GM21447 (cell line): ENCODE data around the gene CAPN5.
"Not testable (repeated sequence)": the region's sequence is repeated elsewhere in the genome, so short reads cannot be mapped to it uniquely, and the experiment has no call there.

Experiments
- ATAC-seq: cut with Tn5 transposase; IDR thresholded peaks from one replicate; pipeline ENCODE4 v1.9.1; 2021; ENCODE audit not compliant: unreplicated experiment

Gene CAPN5

DNA sequence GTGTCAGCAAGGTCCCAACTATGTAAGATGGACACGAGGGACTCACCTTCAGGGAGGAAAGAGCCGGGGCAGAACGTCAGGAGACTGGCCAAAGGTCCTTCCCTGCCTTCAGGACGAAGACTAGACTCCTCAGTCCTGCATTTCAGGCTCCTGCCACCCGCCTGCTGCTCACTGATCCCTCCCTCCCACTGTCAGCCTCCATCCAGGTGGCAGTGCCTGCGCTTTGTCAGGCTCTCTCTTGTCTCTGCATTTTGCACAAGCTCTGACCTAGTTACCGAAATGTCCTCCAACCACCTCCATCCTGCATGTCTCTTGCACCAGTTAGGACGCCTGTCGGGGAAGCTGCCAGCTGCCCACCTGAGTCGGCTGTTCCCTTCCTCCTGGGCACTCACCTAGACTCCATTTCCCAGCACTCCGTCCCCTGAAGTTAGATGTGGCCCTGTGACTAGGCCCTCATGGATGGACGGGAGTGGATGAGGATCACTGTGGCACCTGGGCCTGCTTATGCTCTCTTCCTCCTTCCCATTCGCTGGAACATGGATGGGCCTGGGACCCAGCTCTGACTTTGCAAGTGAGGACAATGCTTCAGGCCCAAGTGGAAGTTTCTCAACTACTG, 24.6 kb upstream of the CAPN5 start:
- no peak for ATAC-seq

DNA sequence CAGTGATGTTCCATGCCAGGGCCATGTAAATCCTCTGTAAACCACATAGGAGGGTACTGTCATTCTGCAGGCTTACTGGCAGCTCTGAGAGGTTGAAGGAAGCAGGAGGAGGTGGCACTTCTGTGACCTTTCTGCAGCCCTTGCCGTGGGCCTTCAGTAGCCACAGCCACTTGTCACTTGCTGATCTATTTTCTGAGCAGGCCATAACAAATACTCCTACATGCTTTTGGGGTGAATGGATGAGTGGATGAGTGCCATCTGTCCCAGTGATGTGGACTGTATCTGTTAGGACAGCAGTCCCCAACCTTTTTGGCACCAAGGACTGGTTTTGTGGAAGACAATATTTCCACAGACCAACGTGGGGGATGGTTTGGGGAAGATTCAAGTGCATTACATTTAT, 22.4 kb upstream of the CAPN5 start:
- no peak for ATAC-seq

DNA sequence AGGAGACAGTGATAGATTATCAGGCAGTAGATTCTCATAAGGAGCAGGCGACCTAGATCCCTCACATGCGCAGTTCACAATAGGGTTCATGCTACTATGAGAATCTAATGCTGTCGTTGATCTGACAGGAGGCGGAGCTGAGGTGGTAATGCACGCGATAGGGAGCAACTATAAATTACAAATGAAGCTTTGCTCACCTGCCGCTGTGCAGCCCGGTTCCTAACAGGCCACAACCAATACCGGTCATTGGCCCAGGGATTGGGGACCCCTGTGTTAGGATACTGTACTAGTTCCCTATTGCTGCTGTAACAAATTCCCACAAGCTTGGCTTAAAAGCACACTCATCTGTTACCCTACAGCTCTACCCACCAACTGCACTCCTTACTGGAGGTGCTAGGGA, 21.9 kb upstream of the CAPN5 start:
- no peak for ATAC-seq

DNA sequence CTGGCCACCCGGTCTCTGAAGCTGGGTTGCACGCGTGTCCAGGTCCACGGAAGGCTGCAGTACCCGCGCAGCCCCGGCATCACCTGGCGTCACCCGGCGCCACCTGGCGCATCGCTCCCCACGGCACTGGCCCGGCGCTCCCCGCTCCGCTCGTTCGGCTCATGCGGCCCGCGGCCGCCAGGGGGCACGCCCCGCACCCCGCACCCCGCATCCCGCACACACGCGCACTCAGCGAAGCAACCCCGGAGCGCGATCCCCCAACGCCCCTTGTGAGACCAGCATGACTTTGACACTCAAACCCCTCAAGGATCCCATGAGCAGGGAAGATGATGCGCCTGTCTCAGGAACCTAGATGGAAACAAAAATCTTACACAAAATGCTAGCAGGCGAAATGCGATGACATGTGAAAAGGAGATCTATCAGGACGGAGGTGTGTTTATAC, 20.7 kb upstream of the CAPN5 start:
- ATAC-seq = no peak

DNA sequence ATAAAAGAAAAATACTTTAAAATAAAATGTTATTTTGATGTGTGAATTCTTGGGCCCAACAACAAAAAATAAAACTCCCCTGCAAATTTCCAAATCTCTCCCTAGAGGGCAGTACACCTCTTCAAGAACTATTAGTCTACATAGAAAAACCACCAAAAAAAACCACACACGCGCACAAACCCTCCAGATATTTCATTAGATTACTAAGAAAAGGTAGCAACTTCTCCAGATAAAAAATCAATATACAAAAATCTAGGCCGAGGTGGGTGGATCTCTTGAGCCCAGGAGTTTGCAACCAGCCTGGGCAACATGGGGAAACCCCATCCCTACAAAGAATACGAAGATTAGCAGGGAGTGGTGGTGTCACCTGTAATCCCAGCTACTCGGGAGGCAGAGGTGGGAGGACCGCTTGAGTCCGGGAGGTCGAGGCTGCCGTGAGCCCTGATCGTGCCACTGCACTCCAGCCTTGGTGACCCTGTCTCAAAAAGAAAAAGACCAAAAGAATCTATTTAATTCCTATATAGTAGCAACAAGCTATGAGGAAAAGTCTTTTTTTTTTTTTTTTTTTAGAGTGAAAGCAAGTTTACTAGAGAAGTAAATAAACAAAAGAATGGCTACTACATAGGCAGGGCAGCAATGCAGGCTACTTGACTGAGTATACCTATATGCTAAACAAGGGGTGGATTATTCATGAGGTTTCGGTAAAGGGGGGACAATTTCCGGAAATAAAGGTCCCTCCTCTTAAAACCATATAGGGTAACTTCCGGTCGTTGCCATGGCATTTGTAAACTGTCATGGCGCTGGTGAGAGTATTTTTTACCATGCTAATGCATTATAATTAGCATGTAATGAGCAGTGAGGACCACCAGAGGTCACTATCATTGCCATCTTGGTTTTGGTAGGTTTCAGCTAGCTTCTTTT, 19.5 kb upstream of the CAPN5 start:
- peak; percentile 89 for ATAC-seq

DNA sequence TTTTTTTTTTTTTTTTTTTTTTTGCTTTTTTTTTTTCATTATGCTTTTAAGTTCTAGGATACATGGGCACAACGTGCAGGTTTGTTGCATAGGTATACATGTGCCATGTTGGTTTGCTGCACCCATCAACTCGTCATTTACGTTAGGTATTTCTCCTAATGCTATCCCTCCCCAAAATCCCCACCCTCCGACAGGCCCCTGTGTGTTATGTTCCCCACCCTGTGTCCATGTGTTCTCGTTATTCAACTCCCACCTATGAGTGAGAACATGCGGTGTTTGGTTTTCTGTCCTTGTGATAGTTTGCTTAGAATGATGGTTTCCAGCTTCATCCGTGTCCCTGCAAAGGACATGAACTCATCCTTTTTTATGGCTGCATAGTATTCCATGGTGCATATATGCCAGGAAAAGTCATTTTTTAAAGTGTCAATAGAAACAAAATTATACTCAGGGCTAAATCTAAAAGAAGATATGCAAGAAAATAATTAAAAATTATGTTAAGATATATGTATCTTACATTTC, 18.8 kb upstream of the CAPN5 start:
- ATAC-seq = not testable (repeated sequence)

DNA sequence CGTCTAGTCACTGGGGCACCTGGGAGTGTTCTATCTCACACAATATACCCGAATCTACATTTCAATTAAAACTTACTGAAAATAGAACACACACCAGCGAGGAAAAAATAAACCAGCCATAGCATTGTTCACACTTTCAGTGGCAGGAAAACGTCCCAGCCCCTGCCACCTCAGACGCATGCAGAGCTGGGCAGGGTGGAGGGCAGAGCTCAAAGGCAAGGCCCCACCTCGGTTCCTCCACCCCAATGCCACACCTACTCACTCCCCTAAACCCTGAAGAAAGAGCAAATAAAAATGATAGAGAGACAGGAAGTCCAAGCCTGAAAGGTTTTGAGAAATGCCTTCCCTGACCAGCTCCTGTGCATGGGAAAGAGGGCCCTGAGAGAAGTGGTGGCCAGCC, 17.7 kb upstream of the CAPN5 start:
- no peak for ATAC-seq

- no peak for ATAC-seq
These were observed 15.3 kb upstream of the CAPN5 start for GRCh38 chr11:77051511-77051910.

DNA sequence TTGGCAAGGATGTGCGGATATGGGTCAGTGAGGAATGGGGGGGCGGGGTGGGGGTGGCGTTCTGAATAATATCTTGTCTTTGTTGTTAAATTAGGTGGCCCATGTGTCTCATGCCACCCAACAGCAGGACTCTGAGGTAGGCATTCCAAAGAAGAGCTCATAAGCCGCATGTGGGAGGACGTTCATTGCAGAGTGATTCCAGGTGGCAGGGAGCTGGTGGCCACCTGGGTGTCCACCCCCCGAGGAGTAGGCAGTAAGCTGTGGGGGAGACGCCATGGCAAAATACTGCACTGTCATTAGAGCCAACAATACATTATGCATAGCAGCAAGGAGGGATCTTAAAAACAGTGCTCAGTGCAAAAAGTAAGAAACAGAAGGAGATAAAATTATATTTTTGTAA, 14.3 kb upstream of the CAPN5 start:
- ATAC-seq = no peak

- no peak for ATAC-seq
These were observed 13.4 kb upstream of the CAPN5 start for GRCh38 chr11:77053217-77054015.

DNA sequence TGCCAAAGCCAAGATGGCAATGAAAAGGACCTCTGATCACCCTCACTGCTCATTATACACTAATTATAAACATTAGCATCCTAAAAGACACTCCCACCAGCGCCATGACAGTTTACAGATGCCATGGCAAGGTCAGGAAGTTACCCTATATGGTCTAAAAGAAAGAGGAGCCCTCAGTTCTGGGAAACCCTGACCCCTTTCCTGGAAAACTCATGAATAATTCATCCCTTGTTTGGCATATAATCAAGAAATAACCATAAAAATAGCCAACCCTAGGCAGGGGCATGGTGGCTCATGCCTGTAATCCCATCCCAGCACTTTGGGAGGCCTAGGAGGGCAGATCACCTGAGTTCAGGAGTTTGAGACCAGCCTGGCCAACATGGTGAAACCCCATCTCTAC, 12.7 kb upstream of the CAPN5 start:
- no peak for ATAC-seq

DNA sequence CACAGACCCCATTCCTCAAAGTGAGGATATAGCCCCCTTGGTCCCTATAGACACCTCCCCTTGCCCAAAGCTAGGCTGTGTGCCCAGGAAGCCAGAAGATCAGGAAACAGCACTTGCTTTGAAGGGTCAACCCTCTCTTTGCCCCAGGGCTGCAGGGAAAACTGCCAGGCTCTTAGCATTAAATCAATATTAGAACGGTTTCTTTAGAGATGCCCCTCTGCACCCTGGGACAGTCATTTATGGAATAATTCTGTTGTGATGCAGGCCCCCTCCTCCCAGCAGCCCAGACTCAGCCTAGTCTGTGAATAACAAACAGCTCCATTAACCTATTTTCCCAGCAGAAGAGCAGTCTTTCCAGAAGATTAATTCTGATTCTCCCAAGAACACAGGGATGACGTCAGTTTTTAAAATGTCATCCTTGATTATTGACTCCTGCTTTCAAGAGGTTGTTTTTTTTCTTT, 11.6 kb upstream of the CAPN5 start:
- ATAC-seq = no peak

DNA sequence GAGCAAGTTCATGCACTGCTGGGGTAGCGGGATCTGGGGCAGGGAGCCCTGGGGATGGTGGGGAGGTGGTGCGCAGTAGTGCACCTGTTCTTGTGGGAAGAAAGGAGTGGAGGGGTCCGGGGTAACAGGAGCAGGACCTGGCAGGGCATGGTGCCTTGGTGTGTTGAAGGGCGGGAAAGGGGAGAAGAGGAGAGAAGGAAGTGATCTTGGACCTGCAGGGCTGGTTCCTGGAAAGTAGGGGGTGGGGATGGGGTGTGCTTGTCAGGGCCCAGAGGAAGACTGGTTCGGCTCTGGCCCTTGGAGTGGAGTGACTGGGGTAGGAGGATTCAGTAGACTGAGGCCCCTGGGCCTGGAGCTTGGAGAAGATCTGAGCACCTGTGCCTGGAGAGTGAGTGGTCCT, 10.9 kb upstream of the CAPN5 start:
- no peak for ATAC-seq

- no peak for ATAC-seq
These were observed 9.9 kb upstream of the CAPN5 start for GRCh38 chr11:77056814-77057402.

DNA sequence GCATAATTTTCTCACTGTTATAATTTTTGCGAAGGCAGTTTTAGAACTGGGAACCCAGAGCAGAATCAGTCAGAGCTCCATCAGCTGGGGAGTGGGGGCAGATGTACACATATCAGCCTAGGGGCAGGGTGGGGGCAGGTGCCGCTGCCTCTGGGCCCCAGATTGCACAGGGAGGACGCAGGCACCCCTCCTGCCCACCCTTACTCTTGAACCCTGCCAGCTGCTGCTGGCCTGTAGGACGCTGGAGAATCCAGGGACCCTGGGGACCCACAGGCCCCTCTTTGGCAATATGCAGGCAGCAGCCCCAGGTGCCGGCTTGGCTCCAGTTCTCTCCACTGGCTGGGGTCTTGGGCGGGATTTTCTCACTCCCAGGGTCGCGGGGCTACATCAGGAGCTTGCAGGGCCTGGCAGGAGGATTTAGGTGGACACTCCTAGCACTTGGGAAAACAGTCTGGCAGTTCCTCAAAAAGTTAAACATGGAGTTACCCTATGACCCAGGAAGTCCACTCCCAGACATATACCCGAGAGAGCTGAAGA, 8.8 kb upstream of the CAPN5 start:
- ATAC-seq = no peak

DNA sequence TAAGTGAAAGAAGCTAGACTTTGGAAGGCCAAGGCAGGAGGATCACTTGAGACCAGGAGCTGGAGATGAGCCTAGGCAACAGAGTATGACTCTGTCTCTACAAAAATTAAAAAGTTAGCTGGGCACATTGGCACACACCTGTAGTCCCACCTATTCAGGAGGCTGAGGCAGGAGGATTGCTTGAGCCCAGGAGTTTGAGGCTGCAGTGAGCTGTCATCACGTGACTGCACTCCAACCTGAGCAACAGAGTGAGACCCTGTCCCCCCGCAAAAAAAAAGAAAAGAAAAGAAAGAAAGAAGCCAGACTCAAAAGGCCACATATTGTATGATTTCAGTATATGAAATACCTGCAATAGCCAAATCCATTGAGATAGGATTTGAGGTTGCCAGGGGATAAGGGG, 7.9 kb upstream of the CAPN5 start:
- no peak for ATAC-seq

GRCh38 chr11:77059806-77060205, 7.0 kb upstream of the CAPN5 start:
- no peak for ATAC-seq

DNA sequence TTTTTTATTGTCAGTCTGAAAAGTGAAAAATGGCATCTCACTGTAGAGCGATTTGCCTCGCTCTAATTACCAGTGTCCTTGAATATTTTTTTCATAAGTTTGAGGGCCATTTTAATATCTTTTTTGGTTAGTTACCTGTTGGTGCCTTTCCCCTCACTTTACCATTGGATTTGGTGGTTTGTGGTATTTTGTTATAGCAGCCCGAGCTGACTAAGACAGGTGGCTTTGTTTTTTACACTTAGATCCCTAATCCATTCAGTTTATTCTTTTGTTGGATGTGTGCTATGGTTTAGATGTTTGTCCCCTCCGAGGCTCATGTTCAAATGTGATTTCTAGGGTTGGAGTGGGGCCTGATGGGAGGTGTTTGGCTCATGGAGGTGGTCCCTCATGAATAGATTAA, 6.5 kb upstream of the CAPN5 start:
- ATAC-seq = no peak

DNA sequence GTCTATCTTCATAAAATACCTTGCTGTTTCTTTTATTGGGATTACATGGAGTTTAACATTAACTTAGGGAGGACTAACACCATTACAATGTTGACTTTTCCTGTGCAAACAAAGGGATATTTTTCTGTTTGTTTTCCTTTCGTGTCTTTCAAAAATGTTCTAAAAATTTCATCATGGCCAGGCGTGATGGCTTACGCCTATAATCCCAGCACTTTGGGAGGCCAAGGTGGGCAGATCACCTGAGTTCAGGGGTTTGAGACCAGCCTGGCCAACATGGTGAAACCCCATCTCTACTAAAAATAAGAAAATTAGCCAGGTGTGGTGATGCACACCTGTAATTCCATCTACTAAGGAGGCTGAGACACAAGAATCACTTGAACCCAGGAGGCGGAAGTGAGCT, 5.5 kb upstream of the CAPN5 start:
- ATAC-seq = not testable (repeated sequence)

DNA sequence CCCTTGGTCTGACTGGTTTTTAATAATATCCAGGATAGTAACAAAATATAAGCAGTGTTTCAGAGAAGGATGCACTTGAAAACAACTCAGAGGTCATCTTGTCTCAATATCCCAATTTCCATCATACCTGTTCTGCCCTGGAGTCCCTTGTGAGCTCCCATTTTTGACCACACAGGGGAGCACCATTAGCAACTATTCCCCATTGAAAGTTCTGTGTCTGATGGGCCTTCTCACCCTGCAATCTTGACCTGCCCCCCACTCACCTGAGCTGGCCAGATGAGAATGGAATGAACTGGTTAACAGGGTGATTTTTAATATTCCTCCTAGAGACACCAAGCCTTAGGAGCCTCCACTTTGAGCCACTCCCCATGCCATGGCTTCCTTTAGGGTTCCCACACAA, 3.8 kb upstream of the CAPN5 start:
- ATAC-seq = no peak

DNA sequence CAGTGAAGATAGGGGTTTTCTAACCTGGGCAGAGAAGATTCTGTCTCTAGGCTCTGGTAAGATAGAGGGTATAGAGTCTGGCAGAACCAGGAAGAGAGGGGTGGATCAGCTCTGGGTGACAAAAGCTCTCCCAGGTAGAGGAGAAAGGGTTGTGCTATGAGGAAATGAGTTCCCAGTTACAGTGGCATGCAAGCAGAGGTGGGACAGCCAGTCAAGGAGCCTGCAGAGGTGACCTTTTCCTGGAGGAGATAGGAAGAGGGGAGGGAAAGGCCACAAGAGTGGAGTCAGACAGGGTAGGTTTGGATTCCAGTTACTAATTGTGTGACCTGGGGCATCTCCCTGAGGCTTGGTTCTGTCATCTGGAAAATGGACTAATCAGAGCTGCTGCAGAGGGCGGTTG, 3.4 kb upstream of the CAPN5 start:
- no peak for ATAC-seq
